SK-N-MC (cell line): ENCODE measurements around the gene SMARCAD1.

Experiments
- FOXP2 ChIP-seq: optimal IDR thresholded peaks from 2 replicates; pipeline ENCODE3; 2011; ENCODE audit warnings: mild to moderate bottlenecking, moderate library complexity; ENCODE audit not compliant: insufficient read depth; ENCODE audit errors: extremely low read length, control extremely low read depth
- POLR2AphosphoS5 ChIP-seq: IDR thresholded peaks from 2 replicates; pipeline ENCODE4 v1.6.1; 2012; ENCODE audit warnings: mild to moderate bottlenecking, low read depth, low read length, borderline replicate concordance

DNA sequence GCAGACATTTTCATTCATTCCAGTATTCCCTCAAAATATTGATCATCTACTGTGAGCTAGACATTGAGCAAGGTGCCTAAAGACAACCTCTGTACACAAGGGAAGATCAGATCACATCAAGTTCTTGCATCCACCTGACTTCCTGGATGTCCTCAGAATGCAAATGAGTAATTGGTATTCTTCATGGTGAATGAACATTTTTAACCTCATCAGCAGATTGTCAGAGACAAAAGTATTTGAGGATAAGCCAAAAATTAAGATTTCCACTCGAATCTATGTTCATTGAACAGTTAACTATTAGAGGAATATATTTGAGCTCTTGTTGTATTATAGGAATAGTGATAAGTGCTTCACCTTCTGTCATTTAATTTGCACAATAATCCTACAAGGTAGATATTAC lies 1.3 kb downstream of the SMARCAD1 start:
- TF ChIP-seq FOXP2 (no peak), POLR2AphosphoS5 (no peak)
